ENCODE results near the gene ANTXRL.
"Not testable (repeated sequence)": the region's sequence is repeated elsewhere in the genome, so short reads cannot be mapped to it uniquely, and the experiment has no call there.

The ANTXRL gene

DNA sequence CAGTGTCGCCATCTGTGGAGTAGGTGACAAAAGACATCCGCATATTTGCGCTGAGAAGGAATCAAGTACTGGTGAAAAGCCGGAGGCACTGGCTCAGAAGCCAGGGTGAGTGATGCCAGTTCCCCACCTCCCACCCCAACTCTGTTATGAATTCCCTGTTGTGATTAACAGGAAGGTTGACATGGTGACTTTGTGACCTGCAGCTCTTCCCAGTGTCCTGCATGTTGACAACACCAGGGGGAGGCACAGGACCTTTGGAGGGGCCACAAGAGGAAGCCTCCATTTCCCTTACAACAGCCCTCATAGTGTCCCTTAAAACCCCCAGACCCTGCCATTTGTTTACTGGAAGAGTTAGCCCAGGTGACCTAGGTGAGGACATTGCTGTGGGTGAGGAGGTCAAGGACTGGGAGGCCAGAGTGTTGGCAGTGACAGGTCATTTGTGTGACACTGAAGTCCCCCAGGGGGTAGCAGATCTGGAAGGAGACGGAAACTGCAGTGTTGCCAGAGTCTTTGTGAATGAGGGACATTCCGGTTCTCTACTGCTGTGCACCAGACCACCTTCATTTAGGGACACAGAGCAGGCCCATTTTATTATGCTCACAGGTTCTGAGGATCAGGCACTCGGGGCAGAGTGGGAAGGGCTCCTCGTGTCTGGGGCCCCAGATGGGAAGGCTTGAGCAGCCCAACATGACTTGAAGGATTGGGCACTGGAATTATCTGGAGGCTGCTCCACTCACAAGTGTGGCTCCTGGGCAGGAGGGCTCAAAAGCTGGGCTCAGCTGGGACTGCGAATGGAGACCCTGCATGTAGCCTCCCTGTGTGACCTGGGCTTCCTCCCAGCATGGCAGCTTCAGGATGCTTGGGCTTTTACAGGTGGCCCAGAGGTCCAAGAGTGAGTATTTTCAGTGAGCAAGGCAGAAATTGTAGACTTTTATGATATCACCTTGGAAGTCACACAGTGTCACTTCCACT is 13.0 kb upstream of the ANTXRL start:
- DNase-seq (ENCODE audit: low read depth in 2 of 2), result no peak

- no peak for DNase-seq (ENCODE audit: low read depth in 2 of 2)
Measured at GRCh38 chr10:46277840-46278239, 9.0 kb upstream of the ANTXRL start.

GRCh38 chr10:46282421-46282831 is 4.4 kb upstream of the ANTXRL start:
- not testable (repeated sequence) for DNase-seq (ENCODE audit: low read depth in 2 of 2)

GRCh38 chr10:46282842-46283574 is 3.8 kb upstream of the ANTXRL start:
- peak; percentile 34 to 61 for DNase-seq (ENCODE audit: low read depth in 2 of 2)

- no peak for DNase-seq (ENCODE audit: low read depth in 2 of 2)
Measured at GRCh38 chr10:46283580-46284285, 3.1 kb upstream of the ANTXRL start.

GRCh38 chr10:46284286-46285229 is 2.2 kb upstream of the ANTXRL start:
- peak; percentile 39 to 70 for DNase-seq (ENCODE audit: low read depth in 2 of 2)

DNA sequence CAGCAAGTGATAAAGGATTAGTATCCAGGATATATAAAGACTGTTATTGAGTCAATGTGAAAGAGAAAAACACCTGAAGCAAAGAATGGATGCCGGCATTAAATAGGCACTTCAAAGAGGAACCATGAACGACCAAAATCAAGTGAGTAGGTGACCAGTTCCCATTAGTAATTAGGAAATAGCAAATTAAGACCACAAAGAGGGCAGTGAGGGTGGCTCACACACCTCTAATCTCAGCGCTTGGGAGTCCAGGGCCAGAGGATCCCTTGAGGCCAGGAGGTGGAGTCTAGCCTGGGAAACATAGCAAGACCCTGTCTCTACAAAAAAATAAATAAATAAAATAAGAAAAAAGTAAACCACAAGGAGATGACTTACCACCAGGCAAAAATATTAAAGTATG is 1.5 kb upstream of the ANTXRL start:
- DNase-seq (ENCODE audit: low read depth in 2 of 2), result no peak

DNA sequence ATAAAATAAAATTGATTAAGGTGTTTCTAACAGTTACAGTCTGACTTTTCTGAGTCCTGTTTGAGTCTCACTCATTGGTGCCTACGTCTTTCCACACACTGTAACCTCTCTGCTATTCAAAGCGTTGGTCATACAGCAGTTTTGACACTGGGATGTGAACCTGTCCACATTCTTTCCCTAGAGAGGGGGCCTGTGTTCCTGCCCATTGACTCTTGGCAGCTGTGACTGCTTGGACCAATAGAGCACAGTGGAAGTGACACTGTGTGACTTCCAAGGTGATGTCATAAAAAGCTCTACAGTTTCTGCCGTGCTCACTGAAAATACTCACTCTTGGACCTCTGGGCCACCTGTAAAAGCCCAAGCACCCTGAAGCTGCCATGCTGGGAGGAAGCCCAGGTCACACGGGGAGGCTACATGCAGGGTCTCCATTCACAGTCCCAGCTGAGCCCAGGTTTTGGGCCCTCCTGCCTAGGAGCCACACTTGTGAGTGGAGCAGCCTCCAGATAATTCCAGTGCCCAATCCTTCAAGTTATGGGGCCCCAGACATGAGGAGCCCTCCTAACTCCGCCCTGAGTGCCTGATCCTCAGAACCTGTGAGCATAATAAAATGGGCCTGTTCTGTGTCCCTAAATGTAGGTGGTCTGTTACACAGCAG is 704 bp upstream of the ANTXRL start:
- no peak for DNase-seq (ENCODE audit: low read depth in 2 of 2)

GRCh38 chr10:46287846-46288477 is 1.2 kb downstream of the ANTXRL start:
- no peak for DNase-seq (ENCODE audit: low read depth in 2 of 2)

DNA sequence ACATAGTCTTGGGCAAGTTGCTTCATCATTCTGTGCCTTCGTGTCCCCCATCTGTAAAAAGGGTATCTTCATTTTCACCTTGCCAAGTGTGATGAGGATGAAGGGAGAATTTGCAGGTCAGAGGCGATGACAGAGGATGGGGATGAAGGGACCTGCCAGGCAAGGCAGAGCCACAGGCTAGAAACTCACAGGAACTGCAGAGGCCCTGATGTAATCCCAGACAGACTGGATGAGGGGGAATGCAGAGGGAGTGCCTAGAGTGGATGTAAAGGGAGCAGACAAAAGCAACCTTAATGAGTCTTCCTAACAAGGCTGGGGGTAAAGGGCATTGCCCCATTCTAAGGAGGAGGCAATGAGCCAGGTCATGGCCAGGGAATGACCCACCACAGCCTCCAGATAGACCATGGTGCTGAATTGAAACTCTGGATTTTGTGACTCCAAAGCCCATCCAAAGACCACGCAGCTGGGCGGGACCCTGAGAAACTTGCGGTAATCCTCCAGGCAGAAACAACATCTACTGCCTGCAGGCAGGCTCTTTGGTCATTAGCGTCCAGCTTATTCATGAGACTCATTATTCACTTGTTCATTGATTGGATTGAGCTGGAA is 1.9 kb downstream of the ANTXRL start:
- no peak for DNase-seq (ENCODE audit: low read depth in 2 of 2)

GRCh38 chr10:46289209-46289810 is 2.5 kb downstream of the ANTXRL start:
- DNase-seq (ENCODE audit: low read depth in 2 of 2), result no peak

DNA sequence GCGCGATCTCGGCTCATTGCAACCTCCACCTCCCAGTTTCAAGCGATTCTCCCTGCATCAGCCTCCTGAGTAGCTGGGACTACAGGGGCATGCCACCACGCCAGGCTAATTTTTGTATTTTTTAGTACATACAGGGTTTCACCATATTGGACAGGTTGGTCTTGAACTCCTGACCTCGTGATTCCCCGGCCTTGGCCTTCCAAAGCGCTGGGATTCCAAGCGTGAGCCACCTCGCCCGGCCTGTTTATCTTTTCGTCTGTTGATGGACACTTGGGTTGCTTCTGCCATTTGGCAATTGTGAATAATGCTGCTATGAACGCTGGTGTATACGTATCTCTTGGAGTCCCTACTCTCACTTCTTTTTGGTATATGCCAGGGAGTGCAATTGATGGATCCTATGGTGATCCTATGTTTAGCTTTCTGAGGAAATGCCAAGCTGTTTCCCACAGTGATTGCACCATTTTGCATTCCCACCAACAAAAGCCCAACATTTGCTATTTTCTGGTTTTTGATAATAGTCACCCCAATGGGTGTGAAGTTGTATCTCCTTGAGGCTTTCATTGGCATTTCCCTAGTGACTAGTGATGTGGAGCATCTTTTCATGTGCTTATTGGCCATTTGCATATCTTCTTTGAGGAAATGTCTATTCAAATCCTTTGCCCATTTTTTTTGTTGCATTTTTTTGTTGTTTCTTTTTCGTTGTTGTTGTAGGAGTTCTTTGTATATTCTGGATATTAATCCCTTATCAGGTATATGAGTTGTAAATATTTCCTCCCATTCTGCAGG is 3.5 kb downstream of the ANTXRL start:
- DNase-seq (ENCODE audit: low read depth in 2 of 2), result no peak

DNA sequence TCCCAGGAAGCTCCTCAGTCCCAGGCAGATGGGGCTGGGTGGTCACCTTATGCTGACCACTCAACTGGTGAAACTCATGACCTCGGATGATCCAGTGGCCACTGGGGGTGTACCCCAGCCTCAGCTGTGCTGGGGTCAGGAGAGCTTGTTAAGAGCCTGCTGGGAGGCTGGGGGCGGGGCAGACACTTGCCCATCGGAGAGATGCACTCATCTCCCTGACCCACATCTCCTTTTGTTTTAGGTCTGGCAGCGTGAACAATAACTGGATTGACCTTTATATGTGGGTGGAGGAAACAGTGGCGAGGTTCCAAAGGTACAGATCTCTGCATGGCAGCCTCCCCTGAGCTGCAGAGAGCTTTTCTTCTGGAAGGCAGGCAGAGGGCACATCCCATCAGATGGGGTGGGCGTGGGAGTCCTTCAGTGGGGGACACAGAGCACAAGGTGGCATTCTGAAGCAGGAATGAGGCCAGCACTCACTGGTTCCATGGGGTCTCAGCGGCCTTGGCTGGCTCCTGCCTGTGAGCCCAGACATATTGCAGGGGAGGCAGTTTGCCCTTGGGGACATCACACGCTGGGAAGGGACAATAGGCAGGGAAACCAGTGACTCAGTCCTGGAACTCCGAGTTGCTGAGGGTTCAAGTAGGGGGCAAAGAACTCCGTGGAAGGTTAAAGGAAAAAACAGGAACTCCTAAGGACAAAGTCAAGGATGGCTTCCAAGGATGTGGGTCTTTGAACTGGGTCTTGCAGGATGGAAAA is 5.2 kb downstream of the ANTXRL start:
- no peak for DNase-seq (ENCODE audit: low read depth in 2 of 2)

DNA sequence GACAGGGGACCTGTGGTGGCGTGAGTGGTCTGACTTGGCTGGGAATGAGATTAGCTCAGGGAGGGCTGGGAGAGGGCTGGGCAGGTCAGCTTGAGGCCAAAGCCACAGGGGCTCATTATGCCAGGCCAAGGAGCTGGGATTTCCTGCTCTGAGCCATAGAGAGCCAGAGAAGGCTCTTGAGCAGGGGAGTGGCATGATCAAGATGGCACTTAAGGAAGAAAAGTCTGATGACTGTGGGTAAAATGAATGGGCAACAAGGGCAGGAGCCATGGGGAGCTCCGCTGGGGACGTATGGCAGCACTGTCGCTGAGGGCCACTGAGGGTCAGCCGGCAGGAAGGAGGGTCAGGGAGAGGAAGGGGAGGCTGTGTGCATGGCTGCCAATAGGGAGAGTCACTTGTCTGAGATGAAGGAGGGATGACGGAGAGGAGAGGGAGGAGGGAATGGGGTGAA is 5.8 kb downstream of the ANTXRL start:
- no peak for DNase-seq (ENCODE audit: low read depth in 2 of 2)

GRCh38 chr10:46293228-46293627 is 6.4 kb downstream of the ANTXRL start:
- DNase-seq (ENCODE audit: low read depth in 2 of 2), result no peak

- no peak for DNase-seq (ENCODE audit: low read depth in 2 of 2)
Measured at GRCh38 chr10:46293832-46294640, 7.2 kb downstream of the ANTXRL start.

Data from stimulated activated CD4-positive, alpha-beta T cell treated with anti-CD3 and anti-CD28 coated beads, Interleukin-1b, Interleukin-23, amount 100 ng/mL, for 4 hours (primary cell).